Measurements from ENCODE around the gene ZNF628. TPM values are rescaled to one million over a fixed set of nuclear protein-coding genes. Genes with fewer than 3 reads are reported as not detected.

The ZNF628 gene
- total and polyA plus RNA-seq, 2 of the 8 experiments (the other 6 are each of a cell fraction or from before 2014, with no cell fraction given), result 1.7 to 10.8 TPM

DNA sequence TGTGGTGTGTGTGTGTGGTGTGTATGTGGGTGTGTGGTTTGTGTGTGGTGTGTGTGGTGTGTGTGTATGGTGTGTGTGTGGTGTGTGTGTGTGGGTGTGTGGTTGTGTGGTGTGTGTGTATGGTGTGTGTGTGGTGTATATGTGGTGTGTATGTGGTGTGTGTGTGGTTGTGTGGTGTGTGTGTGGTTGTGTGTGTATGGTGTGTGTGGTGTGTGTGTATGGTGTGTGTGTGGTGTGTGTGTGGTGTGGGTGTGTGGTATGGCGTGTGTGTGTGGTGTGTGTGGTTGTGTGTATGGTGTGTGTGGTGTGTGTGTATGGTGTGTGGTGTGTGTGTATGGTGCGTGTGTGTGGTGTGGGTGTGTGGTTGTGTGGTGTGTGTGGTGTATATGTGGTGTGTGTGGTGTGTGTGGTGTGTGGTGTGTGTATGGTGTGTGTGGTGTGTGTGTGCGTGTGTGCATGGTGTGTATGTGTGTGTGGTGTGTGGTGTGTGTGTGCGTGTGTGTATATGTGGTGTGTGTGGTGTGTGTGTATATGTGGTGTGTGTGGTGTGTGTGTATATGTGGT lies 42.0 kb upstream of the ZNF628 start (continued):
- TF ChIP-seq, protein P1, sequence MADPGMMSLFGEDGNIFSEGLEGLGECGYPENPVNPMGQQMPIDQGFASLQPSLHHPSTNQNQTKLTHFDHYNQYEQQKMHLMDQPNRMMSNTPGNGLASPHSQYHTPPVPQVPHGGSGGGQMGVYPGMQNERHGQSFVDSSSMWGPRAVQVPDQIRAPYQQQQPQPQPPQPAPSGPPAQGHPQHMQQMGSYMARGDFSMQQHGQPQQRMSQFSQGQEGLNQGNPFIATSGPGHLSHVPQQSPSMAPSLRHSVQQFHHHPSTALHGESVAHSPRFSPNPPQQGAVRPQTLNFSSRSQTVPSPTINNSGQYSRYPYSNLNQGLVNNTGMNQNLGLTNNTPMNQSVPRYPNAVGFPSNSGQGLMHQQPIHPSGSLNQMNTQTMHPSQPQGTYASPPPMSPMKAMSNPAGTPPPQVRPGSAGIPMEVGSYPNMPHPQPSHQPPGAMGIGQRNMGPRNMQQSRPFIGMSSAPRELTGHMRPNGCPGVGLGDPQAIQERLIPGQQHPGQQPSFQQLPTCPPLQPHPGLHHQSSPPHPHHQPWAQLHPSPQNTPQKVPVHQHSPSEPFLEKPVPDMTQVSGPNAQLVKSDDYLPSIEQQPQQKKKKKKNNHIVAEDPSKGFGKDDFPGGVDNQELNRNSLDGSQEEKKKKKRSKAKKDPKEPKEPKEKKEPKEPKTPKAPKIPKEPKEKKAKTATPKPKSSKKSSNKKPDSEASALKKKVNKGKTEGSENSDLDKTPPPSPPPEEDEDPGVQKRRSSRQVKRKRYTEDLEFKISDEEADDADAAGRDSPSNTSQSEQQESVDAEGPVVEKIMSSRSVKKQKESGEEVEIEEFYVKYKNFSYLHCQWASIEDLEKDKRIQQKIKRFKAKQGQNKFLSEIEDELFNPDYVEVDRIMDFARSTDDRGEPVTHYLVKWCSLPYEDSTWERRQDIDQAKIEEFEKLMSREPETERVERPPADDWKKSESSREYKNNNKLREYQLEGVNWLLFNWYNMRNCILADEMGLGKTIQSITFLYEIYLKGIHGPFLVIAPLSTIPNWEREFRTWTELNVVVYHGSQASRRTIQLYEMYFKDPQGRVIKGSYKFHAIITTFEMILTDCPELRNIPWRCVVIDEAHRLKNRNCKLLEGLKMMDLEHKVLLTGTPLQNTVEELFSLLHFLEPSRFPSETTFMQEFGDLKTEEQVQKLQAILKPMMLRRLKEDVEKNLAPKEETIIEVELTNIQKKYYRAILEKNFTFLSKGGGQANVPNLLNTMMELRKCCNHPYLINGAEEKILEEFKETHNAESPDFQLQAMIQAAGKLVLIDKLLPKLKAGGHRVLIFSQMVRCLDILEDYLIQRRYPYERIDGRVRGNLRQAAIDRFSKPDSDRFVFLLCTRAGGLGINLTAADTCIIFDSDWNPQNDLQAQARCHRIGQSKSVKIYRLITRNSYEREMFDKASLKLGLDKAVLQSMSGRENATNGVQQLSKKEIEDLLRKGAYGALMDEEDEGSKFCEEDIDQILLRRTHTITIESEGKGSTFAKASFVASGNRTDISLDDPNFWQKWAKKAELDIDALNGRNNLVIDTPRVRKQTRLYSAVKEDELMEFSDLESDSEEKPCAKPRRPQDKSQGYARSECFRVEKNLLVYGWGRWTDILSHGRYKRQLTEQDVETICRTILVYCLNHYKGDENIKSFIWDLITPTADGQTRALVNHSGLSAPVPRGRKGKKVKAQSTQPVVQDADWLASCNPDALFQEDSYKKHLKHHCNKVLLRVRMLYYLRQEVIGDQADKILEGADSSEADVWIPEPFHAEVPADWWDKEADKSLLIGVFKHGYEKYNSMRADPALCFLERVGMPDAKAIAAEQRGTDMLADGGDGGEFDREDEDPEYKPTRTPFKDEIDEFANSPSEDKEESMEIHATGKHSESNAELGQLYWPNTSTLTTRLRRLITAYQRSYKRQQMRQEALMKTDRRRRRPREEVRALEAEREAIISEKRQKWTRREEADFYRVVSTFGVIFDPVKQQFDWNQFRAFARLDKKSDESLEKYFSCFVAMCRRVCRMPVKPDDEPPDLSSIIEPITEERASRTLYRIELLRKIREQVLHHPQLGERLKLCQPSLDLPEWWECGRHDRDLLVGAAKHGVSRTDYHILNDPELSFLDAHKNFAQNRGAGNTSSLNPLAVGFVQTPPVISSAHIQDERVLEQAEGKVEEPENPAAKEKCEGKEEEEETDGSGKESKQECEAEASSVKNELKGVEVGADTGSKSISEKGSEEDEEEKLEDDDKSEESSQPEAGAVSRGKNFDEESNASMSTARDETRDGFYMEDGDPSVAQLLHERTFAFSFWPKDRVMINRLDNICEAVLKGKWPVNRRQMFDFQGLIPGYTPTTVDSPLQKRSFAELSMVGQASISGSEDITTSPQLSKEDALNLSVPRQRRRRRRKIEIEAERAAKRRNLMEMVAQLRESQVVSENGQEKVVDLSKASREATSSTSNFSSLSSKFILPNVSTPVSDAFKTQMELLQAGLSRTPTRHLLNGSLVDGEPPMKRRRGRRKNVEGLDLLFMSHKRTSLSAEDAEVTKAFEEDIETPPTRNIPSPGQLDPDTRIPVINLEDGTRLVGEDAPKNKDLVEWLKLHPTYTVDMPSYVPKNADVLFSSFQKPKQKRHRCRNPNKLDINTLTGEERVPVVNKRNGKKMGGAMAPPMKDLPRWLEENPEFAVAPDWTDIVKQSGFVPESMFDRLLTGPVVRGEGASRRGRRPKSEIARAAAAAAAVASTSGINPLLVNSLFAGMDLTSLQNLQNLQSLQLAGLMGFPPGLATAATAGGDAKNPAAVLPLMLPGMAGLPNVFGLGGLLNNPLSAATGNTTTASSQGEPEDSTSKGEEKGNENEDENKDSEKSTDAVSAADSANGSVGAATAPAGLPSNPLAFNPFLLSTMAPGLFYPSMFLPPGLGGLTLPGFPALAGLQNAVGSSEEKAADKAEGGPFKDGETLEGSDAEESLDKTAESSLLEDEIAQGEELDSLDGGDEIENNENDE (IDR thresholded peaks at IDR 0.05; ENCODE audit: insufficient replicate concordance, low read length), result no peak
- TF ChIP-seq POLR2AphosphoS5 (IDR thresholded peaks at IDR 0.05; ENCODE audit: low read depth, low read length) (no peak), RAD21 (IDR thresholded peaks at IDR 0.05 in 1 of 2, conservative IDR thresholded peaks at IDR 0.05 in 1 of 2; ENCODE audit: low read depth in 2 of 2, low read length in 2 of 2) (no peak), NRF1 (IDR thresholded peaks at IDR 0.05; ENCODE audit: low read depth, low read length) (no peak), SIN3A (conservative IDR thresholded peaks at IDR 0.05 in 1 of 2, IDR thresholded peaks at IDR 0.05 in 1 of 2; ENCODE audit: low read depth in 1 of 2, low read length in 2 of 2) (no peak), POU5F1 (IDR thresholded peaks at IDR 0.05; ENCODE audit: low read depth, low read length) (no peak), JUND (IDR thresholded peaks at IDR 0.05; ENCODE audit: low read length) (no peak), SAP30 (IDR thresholded peaks at IDR 0.05; ENCODE audit: insufficient read depth, insufficient replicate concordance, low read length) (no peak), CHD2 (IDR thresholded peaks at IDR 0.05; ENCODE audit: low read length) (no peak), RXRA (IDR thresholded peaks at IDR 0.05; ENCODE audit: insufficient read depth, low read depth, low read length) (no peak)
- TF ChIP-seq, protein P2, sequence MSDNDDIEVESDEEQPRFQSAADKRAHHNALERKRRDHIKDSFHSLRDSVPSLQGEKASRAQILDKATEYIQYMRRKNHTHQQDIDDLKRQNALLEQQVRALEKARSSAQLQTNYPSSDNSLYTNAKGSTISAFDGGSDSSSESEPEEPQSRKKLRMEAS (IDR thresholded peaks at IDR 0.05), result no peak
